Measurements from ENCODE around the gene MAPT. TPM values are rescaled to one million over a fixed set of nuclear protein-coding genes. Genes with fewer than 3 reads are reported as not detected.
"Not testable (repeated sequence)": the region's sequence is repeated elsewhere in the genome, so short reads cannot be mapped to it uniquely, and the experiment has no call there.

Gene MAPT
- total RNA-seq, 1 donor from 2014 or later, result 0.18 TPM

DNA sequence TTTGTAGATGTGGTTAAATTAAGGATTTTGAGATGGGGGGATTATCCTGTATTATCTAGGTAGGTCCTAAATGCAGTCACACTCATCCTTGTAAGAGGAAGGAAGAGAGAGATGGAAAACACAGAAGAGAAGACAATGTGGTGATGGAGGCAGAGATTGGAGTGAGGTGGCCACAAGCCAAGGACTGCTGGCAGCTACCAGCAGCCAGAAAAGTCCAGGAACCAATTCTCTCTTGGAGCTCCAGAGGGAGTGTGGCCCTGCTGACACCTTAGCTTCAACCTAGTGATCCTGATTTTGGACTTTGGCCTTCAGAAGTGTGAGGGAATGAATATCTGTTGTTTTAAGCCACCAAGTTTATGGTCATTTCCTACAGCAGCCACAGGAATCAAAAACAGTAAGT is 18.0 kb downstream of the MAPT start:
- no peak overlapping the region for H3K27ac Mint-ChIP-seq
- H3K27me3 Mint-ChIP-seq, result peaks cover 23% of the 10 kb centered on the region
- peaks cover 8% of the 10 kb centered on the region for H3K9me3 Mint-ChIP-seq
- CTCF ChIA-PET, result no interaction called here
- TF ChIP-seq, protein P1, sequence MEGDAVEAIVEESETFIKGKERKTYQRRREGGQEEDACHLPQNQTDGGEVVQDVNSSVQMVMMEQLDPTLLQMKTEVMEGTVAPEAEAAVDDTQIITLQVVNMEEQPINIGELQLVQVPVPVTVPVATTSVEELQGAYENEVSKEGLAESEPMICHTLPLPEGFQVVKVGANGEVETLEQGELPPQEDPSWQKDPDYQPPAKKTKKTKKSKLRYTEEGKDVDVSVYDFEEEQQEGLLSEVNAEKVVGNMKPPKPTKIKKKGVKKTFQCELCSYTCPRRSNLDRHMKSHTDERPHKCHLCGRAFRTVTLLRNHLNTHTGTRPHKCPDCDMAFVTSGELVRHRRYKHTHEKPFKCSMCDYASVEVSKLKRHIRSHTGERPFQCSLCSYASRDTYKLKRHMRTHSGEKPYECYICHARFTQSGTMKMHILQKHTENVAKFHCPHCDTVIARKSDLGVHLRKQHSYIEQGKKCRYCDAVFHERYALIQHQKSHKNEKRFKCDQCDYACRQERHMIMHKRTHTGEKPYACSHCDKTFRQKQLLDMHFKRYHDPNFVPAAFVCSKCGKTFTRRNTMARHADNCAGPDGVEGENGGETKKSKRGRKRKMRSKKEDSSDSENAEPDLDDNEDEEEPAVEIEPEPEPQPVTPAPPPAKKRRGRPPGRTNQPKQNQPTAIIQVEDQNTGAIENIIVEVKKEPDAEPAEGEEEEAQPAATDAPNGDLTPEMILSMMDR (IDR thresholded peaks at IDR 0.05), result no peak
- POLR2A ChIA-PET, result no interaction called here
- ATAC-seq (ENCODE audit: low read depth) (no peak), DNase-seq (no peak)
- no peak overlapping the region for H3K4me3 Mint-ChIP-seq
- intact Hi-C loops (cut with micrococcal nuclease), result no loop called here
- no peaks in the 10 kb centered on the region for H3K36me3 Mint-ChIP-seq (ENCODE audit: low read depth)
- H3K4me1 Mint-ChIP-seq, result no peaks in the 10 kb centered on the region

- H3K4me3 Mint-ChIP-seq; CTCF ChIA-PET; ATAC-seq (ENCODE audit: low read depth); intact Hi-C loops (cut with micrococcal nuclease); H3K9me3 Mint-ChIP-seq; H3K4me1 Mint-ChIP-seq; H3K27ac Mint-ChIP-seq; DNase-seq; POLR2A ChIA-PET; H3K36me3 Mint-ChIP-seq (ENCODE audit: low read depth): not testable (repeated sequence)
- peaks cover 16% of the 10 kb centered on the region for H3K27me3 Mint-ChIP-seq
These were observed 18.7 kb downstream of the MAPT start for GRCh38 chr17:45913030-45913429.

DNA sequence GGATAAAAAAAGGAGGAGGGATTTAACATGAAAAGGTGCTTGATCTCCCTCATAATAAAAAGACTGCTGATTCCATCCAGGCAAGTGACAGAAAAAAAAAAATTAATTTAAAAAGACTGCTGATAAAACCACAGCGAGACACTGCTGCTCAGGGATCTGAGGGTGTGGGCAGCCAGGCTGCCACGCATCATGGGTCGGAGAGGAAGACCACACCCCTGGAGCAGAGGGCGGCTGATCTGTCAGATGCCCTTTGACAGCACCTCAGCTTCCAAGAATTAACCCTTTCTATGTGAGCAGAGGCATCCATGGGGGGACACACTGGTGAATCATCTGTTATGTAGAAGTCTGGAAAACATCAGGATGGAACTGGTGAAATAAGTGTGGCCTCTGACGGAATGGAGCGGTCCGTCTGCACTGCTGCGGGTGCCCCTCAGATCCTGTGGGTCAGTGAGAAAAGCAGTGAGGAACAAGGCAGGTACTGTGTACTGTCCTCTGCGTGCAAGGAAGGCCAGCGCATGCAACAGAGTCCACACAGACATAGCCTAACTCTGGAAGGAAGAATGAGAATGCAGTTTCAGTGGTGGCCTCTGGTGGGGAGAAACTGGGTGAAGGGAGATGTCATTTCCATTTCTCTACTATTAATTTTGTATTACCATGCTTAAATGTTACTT is 19.8 kb downstream of the MAPT start:
- H3K4me1 Mint-ChIP-seq, result no peaks in the 10 kb centered on the region
- no peak for ATAC-seq (ENCODE audit: low read depth)
- intact Hi-C loops (cut with micrococcal nuclease), result no loop called here
- no peak overlapping the region for H3K27ac Mint-ChIP-seq
- TF ChIP-seq, protein P1 (IDR thresholded peaks at IDR 0.05), result no peak
- ChIA-PET CTCF (no interaction called here), POLR2A (no interaction called here)
- H3K36me3 Mint-ChIP-seq (ENCODE audit: low read depth), result no peaks in the 10 kb centered on the region
- peaks cover 12% of the 10 kb centered on the region for H3K27me3 Mint-ChIP-seq
- H3K9me3 Mint-ChIP-seq, result peaks cover 8% of the 10 kb centered on the region
- DNase-seq, result no peak
- H3K4me3 Mint-ChIP-seq, result no peak overlapping the region

DNA sequence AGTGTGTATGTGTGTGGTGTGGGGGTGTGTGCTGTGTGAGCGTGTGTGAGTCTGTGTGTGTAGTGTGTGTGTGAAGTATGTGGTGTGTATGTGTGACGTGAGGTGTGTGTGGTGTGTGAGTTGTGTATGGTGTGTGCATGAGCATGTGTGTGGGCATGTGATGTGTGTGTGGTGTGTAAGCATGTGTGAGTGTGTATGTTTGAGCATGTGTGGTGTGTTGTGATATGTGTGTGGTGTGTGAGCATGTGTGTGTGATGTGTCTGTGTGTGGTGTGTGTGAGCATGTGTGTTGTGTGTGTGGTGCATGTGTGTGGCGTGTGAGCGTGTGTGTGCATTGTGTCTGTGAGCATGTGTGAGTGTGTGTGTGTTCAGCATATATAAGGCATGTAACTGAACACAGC is 20.9 kb downstream of the MAPT start:
- peaks cover 12% of the 10 kb centered on the region for H3K27me3 Mint-ChIP-seq
- peaks cover 8% of the 10 kb centered on the region for H3K9me3 Mint-ChIP-seq
- H3K4me1 Mint-ChIP-seq, result no peaks in the 10 kb centered on the region
- no peak overlapping the region for H3K4me3 Mint-ChIP-seq
- no peak for ATAC-seq (ENCODE audit: low read depth)
- TF ChIP-seq, protein P1 (IDR thresholded peaks at IDR 0.05), result no peak
- DNase-seq, result no peak
- ChIA-PET CTCF (no interaction called here), POLR2A (no interaction called here)
- H3K36me3 Mint-ChIP-seq (ENCODE audit: low read depth), result no peaks in the 10 kb centered on the region
- intact Hi-C loops (cut with micrococcal nuclease), result no loop called here
- H3K27ac Mint-ChIP-seq, result no peak overlapping the region

- Mint-ChIP-seq H3K36me3 (ENCODE audit: low read depth) (no peaks in the 10 kb centered on the region), H3K27me3 (peaks cover 14% of the 10 kb centered on the region), H3K9me3 (peaks cover 8% of the 10 kb centered on the region), H3K4me3 (no peak overlapping the region), H3K4me1 (no peaks in the 10 kb centered on the region), H3K27ac (no peak overlapping the region)
- POLR2A ChIA-PET, result no interaction called here
- intact Hi-C loops (cut with micrococcal nuclease), result no loop called here
- CTCF ChIA-PET, result no interaction called here
- ATAC-seq (ENCODE audit: low read depth) (no peak), DNase-seq (no peak)
- TF ChIP-seq, protein P1 (IDR thresholded peaks at IDR 0.05), result no peak
These were observed 22.7 kb downstream of the MAPT start for GRCh38 chr17:45917081-45917480.

- ChIA-PET POLR2A (no interaction called here), CTCF (no interaction called here)
- Mint-ChIP-seq H3K36me3 (ENCODE audit: low read depth) (no peaks in the 10 kb centered on the region), H3K27ac (no peak overlapping the region), H3K9me3 (peaks cover under 1% of the 10 kb centered on the region), H3K27me3 (peaks cover 16% of the 10 kb centered on the region), H3K4me3 (no peak overlapping the region), H3K4me1 (no peaks in the 10 kb centered on the region)
- ATAC-seq (ENCODE audit: low read depth) (no peak), DNase-seq (no peak)
- TF ChIP-seq, protein P1 (IDR thresholded peaks at IDR 0.05), result no peak
- intact Hi-C loops (cut with micrococcal nuclease), result no loop called here
These were observed 23.9 kb downstream of the MAPT start for GRCh38 chr17:45918241-45918745.

Measured in activated B cell treated with CpG ODN at 0.5 μM for 24 hours (primary cell).